ENCODE results near the gene ALKBH3.

Gene ALKBH3

DNA sequence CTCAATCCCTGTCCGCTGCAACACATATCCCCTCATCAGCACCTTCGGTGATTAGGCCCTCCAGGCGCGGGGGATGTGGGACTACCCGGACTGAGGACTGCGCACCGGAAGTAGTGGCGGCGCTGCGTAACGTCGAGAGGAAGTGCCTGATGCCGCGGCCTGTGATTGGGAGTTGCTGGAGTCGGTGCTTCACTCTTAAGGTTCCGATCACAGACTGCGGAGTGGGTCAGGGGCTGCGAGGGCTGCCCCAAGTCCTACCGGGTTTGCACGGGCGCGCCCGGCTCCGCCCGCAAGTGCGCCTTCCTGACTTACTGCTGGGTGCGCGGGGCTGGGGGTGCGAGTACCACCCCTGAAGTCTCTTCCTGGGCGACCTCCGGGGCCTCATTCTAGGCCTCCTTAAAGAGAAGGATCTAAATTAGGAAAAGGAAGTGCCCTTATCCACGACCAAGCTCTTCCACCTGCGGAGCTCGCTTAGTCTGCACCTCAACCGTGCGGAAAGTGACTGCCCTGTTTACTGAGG, at the start of gene ALKBH3:
Gene ALKBH3 (plus strand): TSS at position 192 of the 520 bp plus-strand sequence. CDS start 1,822 bp downstream, outside the sequence.
- DNase-seq, result peak; percentile 82

DNA sequence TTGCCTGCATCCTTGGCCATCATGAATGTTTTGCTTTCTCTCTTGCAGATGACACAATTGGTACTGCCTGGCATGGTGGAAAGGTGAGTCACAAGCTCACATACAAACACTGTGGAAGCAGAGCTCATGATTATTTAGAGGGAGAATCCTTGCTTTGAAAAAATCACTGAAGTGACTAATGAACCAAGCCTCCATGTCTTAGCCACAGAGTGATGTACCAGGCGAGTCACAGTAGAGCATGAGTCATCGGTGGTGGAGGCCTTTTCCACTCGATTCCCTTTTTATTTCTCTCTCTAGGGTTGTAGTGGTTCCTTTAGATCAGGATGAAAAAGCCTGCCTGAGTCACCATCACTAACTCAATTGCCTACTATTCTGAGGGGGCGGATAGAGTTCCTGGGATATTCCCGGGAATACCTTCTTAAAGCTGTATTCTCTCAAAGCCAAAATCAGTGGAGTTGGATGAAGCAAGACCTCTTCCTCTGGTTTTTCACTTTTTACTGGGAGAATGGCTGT, 49.6 kb upstream of the ALKBH3 start:
- DNase-seq, result peak; percentile 100

DNA sequence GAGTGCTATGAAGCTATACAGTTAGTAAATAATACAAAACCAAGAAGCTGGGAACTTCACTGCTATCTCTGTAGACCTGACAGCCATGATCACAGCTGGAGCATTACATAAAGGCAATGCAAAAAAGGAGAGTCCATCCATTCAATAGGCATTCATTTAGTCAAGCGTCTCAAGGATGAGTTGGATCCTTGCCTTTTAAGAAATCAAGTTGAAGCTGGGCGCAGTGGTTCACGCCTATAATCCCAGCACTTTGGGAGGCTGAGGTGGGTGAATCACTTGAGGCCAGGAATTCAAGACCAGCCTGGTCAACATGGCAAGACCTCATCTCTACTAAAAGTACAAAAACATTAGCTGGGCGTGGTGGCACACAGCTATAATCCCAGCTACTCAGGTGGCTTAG, 48.1 kb upstream of the ALKBH3 start:
- DNase-seq, result no peak

DNA sequence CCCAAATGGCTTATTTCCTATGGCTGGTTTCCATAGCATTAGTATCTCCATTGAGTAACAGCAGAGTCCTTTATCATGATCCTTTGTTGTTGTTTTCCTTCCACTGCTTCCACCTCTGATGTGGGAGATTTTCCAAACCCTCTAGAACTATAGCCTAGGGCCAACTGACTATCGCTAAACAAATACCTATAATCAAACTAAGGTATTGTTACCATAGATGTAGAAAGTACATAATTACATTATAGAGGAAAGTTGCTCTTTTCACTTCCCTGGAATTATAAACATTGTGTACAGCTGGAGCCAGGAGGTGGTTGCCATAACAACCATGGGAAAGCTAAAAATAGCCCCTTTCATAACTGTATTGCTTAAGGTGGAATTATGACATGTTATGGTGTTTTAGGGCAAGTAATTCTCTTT, 47.0 kb upstream of the ALKBH3 start:
- no peak for DNase-seq

DNA sequence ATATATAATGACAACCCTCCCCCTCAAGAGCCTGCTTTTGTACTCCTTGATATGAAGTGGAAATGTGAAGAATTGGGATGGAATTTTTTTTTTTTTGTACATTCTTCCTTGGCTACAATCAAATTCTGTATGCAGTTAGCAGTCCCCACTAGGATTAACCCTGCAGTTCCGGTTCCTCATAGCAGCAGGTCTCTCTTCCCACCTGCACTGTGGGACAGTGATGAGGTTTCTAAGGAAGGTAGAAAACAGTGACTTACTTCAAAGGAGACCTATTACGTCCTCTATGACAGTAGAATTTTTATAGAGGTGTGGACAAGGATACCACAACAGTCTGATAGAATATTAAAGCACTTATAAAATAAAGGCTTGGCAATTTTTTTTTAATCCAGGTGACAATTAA, 46.3 kb upstream of the ALKBH3 start:
- no peak for DNase-seq

DNA sequence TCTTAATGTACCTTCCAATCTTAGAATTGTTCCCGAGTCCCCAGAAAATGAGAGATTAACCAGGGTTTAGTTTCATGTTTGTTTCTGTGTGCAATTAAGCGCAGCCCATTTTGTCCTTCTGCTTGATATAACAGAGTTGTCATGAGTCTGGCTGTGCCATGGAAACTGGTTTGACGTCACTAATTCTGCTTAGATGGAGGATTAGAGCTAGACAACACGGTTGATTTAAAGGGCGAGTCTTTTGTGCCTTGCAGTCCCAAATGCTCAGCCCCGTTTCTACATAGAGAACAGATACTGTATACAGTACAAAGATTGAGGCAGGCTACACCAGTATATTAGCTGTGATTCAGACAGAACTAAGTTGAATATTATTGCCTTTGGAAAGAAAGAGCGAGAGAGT, 45.5 kb upstream of the ALKBH3 start:
- DNase-seq, result peak; percentile 40

DNA sequence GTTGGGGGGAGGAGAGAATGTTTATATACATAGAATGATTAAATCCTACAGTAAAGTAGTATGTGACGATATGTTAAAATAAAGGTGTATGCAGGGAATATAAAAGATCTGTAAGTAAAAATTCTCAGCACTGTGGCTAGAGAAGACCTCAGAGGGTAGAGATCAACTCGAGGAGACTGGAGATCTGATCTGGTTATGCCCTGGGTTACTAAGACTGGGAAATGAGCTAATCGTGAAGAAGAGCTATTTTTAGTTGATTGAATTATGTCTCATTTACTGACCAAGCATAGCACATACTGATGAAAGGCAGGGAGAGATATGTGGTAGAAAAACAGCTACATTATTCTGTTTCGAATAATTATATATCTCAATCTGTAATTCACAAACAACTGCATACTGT, 42.8 kb upstream of the ALKBH3 start:
- peak; percentile 24 for DNase-seq

DNA sequence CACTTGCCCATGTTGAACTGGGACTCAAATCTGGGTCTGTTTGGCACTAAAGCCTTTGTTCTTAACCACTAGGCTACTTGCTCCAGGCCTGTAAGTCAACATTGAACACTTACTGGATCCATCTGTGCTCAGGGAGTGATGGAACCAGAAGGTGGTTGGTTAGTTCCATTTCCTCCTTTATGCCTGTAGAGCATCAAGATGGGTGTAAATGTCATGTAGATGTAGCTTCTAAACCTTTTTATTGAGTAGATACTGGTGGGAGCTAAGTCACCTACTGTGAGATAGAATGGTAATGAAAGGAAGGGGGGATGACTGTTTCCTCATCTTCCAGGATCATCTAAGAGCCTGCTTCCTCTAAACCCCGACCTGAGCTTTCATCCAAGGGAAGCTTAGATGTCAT, 38.6 kb upstream of the ALKBH3 start:
- no peak for DNase-seq

DNA sequence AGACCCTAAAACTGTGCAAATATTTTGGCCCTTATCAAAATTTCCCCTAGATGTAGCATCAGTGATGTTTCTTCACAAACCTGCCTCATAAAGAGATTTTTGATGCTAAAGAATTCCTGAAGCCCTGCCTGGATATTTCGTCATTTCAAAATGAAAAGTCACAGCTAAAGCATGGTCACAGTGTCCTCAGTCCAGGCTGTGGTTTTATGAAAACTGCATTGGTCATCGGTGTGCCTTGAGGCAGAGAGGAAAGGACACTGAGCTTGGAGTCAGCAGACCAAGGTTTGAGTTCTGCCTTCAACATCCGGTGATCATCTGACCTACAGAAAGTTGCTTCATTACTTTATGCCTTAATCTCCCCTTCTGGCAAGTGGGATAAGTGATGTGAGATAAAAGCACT, 34.8 kb upstream of the ALKBH3 start:
- DNase-seq, result no peak

DNA sequence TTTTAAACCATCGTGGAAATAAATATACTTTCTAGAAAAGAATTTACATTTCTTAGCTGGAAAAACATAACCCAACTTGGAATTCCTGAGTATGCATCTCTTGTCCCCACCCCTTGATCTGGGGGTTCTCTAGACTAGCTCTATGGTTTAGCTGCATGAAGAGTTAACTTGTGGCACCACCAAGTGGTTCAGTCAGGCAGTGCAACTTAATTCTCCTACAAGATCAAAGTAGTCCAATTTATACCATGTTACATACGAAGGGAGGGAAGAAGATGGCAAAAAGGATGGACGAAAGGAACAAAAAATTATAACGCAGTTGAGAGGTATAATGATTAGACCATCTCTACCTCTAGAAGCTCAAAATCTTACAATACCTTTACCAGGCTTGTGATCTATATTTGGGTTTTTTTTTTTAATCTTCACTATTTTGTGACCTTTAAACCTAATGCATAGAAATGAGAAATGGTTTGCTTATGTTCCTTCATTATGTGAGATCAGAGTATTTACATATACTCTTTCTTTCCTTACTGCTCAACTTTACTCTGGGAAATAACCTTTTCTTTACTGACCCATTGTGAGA, 28.5 kb upstream of the ALKBH3 start:
- peak; percentile 39 for DNase-seq

DNA sequence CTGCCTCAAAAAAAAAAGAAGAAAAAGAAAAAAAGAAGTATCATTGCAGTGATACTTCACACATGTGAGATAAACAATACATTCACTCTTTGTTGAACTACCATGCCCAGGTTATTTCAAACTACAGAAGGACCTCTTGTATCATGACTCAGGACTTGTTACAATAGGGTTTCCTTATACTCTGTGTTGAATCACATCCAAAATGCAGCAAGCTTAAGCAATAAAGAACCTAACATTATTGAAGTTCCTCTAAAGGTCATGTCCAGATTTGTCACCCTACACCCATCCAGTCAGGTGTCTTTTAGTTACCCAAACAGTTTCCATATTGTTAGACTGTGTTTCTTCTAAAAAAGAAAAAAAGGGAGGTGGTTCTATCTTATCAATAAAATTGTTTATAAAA, 26.9 kb upstream of the ALKBH3 start:
- no peak for DNase-seq

DNA sequence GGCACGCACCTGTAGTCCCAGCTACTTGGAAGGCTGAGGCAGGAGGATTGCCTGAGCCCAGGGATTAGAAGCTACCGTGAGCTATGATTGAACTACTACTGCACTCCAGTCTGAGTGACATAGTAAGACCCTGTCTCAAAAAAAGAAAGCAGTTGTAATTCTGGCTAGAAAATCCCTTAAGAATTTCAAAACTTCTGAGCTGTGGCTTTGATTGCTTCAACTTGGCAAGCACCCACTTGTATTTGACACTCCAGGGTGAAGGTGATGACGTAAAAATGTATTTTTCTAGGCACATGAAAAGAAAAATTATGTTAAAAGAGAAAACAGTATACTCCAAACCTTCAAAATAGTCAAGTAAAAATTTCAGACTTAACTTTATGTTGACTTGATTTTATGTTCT, 23.6 kb upstream of the ALKBH3 start:
- DNase-seq, result no peak

DNA sequence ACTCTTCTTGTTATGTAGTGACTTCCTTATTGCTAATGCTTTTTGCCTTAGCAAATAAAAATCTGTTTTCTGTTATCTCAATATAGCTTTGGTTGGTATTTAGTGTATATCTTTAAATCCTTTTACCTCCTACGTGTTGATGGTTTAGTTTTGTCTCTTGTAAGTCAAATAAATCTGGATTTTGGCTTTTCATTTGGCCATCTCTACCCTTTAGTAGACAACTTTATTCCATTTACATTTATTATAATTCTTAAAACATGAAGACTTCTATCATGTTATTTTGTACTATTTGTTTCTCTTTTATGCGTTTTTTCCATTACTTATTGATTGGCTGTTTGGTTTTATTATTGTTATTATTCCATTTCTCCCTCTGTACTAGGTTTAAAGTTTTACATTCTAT, 19.5 kb upstream of the ALKBH3 start:
- DNase-seq, result no peak

DNA sequence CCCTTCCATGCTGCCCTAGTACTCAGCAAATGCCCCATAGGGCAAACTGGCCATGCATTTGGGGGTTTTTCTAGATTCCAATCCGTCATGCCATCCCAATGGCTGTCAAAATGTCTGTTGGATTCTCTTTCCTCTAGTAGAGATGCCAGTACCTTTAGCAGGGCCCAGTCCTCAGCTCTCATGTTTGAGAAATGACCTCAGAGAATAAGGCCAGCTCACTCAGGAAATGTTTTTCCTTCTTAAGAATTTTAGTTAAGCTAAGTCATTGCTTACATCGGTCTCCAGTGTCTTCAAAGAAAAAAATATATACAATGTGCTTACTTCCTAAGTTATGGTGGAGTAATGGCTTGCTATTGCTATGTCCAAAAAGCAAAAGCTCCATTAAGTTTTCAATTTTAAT, 14.1 kb upstream of the ALKBH3 start:
- DNase-seq, result no peak

DNA sequence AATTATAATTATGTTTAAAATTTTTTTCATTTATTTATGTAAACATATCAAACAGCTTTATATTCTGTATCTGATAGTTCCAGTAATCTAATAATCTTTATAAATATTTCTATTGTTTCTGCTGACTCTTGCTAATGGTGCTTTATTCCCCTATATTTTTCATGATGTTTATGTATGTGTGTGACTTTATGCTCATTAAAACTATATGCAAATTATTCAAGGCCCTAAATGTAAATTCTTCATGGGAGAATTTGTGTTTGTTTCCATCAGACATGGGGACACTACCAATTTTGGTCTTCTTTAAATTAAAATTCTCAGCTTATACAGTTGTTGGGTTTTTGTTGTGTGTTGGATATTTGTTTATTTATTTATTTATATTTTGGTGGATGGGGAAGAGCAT, 13.7 kb upstream of the ALKBH3 start:
- DNase-seq, result no peak

DNA sequence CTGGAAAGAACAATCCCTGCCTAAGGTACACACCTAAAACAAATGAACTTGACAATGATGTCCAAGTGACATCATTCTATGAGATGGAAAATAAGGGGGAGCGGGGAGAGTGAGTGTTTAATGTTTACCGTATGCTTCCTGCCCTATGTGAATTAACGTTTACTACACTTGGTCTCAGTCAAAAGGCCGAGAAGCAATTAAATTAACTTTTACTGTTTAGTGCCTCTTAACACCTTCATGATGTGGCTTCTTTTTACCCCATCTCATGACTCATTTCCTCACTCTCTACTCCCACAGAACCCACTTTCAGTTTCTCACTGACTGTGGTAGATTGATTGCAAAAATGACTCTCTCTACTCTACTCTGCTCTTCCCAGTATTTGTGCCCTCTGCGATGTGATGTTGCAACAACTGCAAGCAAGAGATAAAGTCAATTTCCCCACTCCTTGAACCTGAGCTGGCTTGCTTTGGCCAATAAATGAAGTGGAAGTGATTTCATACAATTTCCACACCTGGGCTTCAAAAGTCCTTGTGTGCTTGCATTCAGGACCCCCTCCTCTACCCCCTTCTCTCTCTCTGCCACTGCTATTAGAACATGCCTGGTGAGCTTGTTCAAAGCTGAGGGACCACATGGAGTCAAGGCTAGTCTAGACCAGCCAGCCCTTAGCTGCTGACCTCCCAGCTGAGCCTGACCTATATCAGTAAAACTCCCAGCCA, 11.6 kb upstream of the ALKBH3 start:
- DNase-seq, result peak; percentile 83

DNA sequence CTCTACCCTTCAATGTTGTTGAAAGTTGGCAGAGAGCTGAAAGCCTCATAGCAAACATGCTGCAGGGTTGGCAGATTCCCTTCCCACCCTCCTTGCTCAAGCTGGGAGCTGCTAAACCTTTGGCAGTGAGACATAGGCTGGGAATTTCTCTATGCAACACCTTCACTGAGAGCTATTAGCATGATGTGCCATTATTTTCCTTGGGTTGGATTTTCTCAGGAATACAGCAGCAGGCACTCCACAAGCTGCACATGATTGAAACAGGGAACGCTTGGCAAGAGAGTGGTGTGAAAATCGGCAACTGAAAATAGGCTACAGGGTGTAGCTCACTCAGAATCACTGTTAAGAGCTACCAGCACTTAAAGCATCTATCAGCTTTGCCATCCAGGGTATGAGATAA, 9.6 kb upstream of the ALKBH3 start:
- DNase-seq, result no peak

DNA sequence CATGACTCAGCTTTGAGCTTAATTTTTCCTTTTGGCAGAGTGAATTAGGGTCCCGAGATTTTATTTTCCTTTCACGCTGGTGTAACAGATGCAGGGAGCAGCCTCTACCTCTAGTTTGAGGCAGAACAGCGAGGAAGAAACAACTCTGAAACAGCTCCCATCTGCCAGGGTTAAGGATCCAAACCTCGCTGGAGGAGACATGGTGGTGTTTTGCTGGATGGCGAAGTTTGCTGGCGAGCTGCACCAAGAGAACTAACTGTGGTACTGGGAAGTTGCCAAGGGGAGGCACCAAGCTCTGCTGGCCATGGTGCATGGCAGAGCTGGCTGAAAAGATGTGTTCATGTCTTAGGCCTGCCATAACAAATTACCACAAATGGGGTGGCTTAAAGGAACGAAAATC, 7.6 kb upstream of the ALKBH3 start:
- DNase-seq, result no peak

DNA sequence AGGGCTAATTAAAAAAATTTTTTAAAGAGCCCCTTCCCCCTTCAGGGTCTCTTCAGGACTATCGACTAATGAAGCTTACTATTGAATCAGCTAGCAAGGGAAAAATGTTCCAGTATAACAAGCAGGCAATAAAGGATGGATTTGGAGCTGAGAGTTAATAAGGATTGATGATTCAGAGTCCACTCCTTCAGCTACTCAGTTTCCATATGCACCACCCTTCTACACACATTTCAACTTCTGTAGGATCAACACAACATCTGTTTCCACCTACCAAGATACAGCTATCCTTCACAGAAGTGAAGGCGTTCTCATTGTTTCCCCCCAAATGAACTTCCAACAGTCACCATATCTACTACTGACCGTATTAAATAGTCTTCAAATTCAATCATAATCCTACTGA, 6.6 kb upstream of the ALKBH3 start:
- DNase-seq, result no peak

DNA sequence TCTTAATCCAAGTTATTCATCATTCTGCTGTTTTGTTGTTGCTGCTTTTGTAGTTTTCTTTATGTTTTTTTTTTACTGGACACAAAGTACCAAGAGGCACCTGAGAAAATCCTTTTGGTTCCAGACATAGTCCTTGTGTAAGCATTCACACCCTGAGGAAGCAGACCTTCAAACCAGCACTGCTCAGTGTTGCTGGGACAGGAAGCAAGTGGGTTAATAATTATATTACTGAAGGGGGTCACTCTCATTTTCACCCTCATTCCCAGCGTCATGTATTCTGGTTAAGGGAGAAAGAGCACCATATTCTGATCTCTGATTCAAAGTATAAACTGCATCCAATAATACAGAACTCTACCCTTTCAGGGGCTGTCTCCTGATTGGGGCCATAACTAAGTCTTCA, 5.9 kb upstream of the ALKBH3 start:
- DNase-seq, result no peak

DNA sequence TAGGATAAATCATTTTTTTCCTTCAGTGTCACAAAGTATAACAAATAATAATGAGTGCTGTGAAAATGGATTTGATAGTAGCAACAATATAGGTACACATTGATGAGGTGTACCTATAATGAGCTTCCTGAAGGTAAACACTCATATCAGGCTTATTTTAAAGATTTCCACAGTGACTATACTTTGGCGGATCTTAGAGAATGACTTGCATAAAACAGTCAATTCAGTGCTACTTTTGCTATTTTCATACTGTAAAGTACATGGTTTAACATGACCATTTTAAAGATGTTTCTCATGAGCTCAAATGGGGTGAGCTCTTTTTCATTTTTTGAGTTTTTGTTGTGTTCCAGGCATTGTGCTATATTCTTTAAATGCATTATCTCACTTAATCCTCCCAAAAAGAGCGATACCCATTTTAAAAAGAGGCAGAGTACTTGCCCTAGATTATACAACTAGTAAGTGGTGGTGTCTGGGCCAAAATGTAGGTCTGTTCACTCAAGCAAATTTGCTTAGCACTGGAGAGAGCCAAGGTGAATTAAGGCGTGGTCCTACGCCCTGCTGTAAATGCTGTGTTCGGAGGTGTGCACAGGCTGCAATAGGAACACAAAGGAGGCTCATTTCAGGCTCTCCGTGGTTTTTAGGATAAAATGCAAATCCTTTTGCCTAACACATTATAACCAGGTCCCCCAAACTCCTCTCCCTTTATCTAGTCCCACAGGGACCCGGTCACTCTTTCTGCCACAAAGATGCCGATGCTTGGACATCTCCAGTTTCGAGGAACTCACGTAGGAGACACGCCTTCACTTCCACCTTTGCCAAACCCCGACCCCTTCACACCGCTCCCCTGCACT, 617 bp upstream of the ALKBH3 start:
- DNase-seq, result no peak

DNA sequence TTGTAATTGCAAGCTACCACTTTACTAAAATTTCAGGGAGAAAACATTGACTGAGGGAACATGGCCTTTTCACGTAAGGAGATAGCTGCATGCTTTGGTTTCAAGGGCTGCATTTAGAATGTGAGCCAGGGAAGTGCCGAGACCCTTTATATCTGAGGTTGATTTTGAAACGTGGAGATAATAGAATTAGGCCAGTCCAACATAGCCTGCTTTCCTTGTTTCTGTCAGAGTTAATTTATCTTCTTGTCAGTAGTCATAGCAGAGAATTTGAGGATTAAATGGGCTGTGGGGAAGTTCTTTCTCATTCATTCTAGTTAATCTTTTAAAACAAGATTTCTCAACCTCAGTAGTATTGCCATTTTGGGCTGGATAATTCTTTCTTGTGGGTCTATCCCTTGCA, 12.2 kb downstream of the ALKBH3 start:
- no peak for DNase-seq

DNA sequence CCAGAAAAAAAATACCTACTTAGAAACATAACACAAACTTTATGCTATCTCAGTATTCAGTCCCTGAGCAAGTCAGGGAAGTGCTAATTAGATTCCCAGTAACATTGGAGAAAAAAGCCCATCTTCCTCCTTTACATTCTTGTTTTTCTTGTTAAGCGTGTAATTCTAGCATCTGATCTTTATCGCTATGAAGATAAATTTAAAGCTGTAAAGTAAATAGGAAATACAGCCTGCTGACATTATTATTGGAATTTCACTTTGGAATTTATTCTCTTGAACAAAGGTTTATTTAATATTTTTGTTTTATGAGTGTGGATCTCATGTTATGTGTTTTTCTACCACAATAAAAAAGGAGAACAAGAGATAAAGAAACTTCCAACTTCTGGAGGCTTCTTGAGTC, 13.9 kb downstream of the ALKBH3 start:
- no peak for DNase-seq

DNA sequence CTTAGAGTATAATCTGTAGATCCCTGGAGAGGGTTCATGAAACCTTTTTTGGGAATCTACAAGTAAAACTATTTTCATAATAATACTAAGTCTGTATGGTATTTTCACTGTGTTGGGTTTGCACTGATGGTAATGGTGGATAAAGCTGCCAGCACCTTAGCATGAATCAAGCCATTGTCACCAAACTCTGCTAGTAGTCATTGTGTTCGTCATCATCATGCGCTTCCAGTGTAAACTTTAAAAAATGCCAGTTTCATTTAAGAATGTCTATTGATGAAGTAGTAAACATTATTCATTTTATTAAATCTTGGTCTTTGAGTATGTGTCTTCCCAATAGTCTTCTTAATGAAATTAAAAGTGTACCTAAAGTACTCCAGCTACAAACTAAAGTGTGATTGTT, 15.0 kb downstream of the ALKBH3 start:
- DNase-seq, result no peak
